Vagina (tissue), 2 donors: ENCODE data around the gene EHBP1L1.

ENCODE experiments used
- CTCF ChIP-seq, 3 experiments: fragments of 450-650 bp in 2 of 3; fragments of 200-600 bp in 1 of 3; sonication (generic) in 1 of 3; IDR thresholded peaks; one replicate each; pipeline ENCODE4 v1.5.1; 2017 to 2019; ENCODE audit warnings: antibody characterized with exemption in 3 of 3, mild to moderate bottlenecking in 2 of 3, moderate library complexity in 2 of 3
- POLR2A ChIP-seq, 2 donors: fragments of 450-650 bp; IDR thresholded peaks; one replicate each; pipeline ENCODE4 v1.6.1; 2017; ENCODE audit warnings: antibody characterized with exemption in 2 of 2, mild to moderate bottlenecking in 2 of 2, moderate library complexity in 2 of 2
- POLR2AphosphoS5 ChIP-seq, 2 donors: sonication (generic); formaldehyde crosslinking; IDR thresholded peaks; one replicate each; pipeline ENCODE4 v1.9.0; 2017; ENCODE audit warnings: antibody characterized with exemption in 2 of 2, mild to moderate bottlenecking in 2 of 2, low read depth in 1 of 2; ENCODE audit not compliant: insufficient read depth in 1 of 2

GRCh38 chr11:65609665-65610064 lies 33.8 kb downstream of the EHBP1L1 start:
- TF ChIP-seq CTCF (IDR thresholded peaks at IDR 0.05) (no peak), POLR2A (IDR thresholded peaks at IDR 0.05) (no peak), POLR2AphosphoS5 (IDR thresholded peaks at IDR 0.05; ENCODE audit: insufficient read depth in 1 of 2, low read depth in 1 of 2) (no peak)
